Colonic mucosa (tissue), 4 donors: ENCODE results near the gene RRP36. TPM values are rescaled to one million over a fixed set of nuclear protein-coding genes. Genes with fewer than 3 reads are reported as not detected.

Experiments
- DNase-seq: peaks from one replicate; pipeline ENCODE4 v3.0.0-alpha.2; 2020
- H3K27ac ChIP-seq: fragments of 200-600 bp; one replicate; pipeline ENCODE4 v1.8.0; 2021
- H3K27me3 ChIP-seq: fragments of 200-600 bp; one replicate; pipeline ENCODE4 v1.8.0; 2021
- H3K36me3 ChIP-seq: fragments of 200-600 bp; one replicate; pipeline ENCODE4 v1.8.0; 2021
- H3K4me1 ChIP-seq: fragments of 200-600 bp; one replicate; pipeline ENCODE4 v1.8.0; 2021; ENCODE audit warnings: mild to moderate bottlenecking
- H3K4me3 ChIP-seq: fragments of 200-600 bp; one replicate; pipeline ENCODE4 v1.8.0; 2021
- H3K9ac ChIP-seq, 2 donors: one replicate each; pipeline ENCODE4 v1.7.0; 2013; ENCODE audit warnings: control low read depth in 2 of 2, low read depth in 2 of 2, low read length in 2 of 2
- H3K9me3 ChIP-seq: fragments of 200-600 bp; one replicate; pipeline ENCODE4 v1.8.0; 2021
- CTCF ChIP-seq: fragments of 200-600 bp; IDR thresholded peaks from one replicate; pipeline ENCODE4 v1.8.0; 2022; ENCODE audit warnings: antibody characterized with exemption, mild to moderate bottlenecking
- intact Hi-C: fragments of 100-400 bp; cut with DNase I; formaldehyde crosslinking; loops from one replicate; pipeline ENCODE4 v1.14.1; 2022
- total RNA-seq, 2 donors: library from RNA; stranded (reverse); fragmentation: NEBNext Ultra II Directional in 1 of 2; extraction: Animal tissue kit (Norgen Biotek cat#: 25700) in 1 of 2; gene quantifications; one replicate each; pipeline ENCODE4 v1.2.1, GENCODE V29; 2021
- donor health status: healthy.
- donor health status: DM: no; HTN: no; CAD: no.
- donor health status: DM: no; HTN: no; CAD: no.

RRP36 gene
- total RNA-seq, 2 donors from 2014 or later, result 35.5 to 61.4 TPM

GRCh38 chr6:43016176-43016942, 5.1 kb upstream of the RRP36 start:
- Histone ChIP-seq H3K27ac (no peak overlapping the region), H3K9me3 (no peaks in the 10 kb centered on the region), H3K27me3 (no peaks in the 10 kb centered on the region), H3K4me3 (no peak overlapping the region), H3K4me1 (peaks cover 14% of the 10 kb centered on the region), H3K36me3 (no peaks in the 10 kb centered on the region), H3K9ac (no peak overlapping the region)
- no peak for DNase-seq
- intact Hi-C loops, result no loop called here
- no peak for TF ChIP-seq CTCF

DNA sequence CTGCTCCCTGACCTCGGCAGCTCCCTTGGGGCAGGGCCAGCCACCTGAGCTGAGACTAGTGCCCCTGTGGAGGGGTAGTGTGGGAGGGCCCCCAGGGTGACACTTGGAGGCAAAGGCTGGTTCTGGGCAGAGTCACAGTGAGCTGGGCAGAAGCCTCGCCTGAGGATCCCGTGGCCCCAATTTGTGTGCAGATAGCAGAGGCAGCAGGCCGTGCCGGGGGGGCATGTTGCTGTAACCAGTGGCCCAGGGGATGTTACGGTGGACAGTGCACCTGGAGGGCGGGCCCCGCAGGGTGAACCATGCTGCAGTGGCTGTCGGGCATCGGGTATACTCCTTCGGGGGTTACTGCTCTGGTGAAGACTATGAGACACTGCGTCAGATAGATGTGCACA, 4.5 kb upstream of the RRP36 start:
- Histone ChIP-seq H3K36me3 (no peaks in the 10 kb centered on the region), H3K9ac (no peak overlapping the region), H3K4me3 (no peak overlapping the region), H3K4me1 (peaks cover 14% of the 10 kb centered on the region), H3K27ac (no peak overlapping the region), H3K9me3 (no peaks in the 10 kb centered on the region), H3K27me3 (no peaks in the 10 kb centered on the region)
- no peak for DNase-seq
- no peak for TF ChIP-seq CTCF
- intact Hi-C loops, result no loop called here

- Histone ChIP-seq H3K9ac (no peak overlapping the region), H3K27ac (no peak overlapping the region), H3K9me3 (no peaks in the 10 kb centered on the region), H3K36me3 (no peaks in the 10 kb centered on the region), H3K4me3 (no peak overlapping the region), H3K27me3 (no peaks in the 10 kb centered on the region), H3K4me1 (peaks cover 18% of the 10 kb centered on the region)
- intact Hi-C loops, result no loop called here
- TF ChIP-seq CTCF, result no peak
- DNase-seq, result no peak
Measured at GRCh38 chr6:43019152-43019551, 2.3 kb upstream of the RRP36 start.

DNA sequence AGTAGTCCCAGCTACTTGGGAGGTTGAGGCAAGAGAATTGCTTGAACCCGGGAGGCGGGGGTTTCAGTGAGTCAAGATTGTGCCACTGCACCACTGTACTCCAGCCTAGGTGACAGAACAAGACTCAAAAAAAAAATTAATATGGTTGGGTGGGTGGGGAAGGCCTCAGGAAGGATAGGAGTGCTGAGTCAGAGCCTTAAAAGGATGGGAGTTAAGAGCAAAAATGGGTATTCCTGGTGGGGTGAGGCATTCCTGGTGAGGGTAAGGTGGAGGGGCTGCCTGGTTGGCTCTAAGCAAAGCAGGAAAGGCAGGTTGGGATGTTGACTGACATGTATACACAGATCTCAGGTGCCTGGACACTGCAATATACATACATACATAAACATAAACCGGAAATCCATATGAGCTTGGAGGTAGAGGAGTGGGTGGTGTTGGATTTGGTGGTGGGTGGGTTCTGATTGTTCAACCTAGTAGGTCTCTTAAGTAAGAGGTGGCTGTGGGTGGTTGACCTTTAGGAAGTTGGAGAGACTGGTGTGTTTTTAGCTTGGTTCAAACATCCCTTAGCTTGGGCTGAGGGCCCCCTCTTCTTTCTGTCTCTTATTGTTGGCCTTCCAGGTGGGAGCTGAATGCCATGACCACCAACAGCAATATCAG, 1.2 kb upstream of the RRP36 start:
- no peak overlapping the region for H3K4me3 ChIP-seq
- no peaks in the 10 kb centered on the region for H3K9me3 ChIP-seq
- intact Hi-C loops, result no loop called here
- TF ChIP-seq CTCF, result no peak
- no peak overlapping the region for H3K27ac ChIP-seq
- H3K4me1 ChIP-seq, result peaks cover 16% of the 10 kb centered on the region
- DNase-seq, result no peak
- H3K27me3 ChIP-seq, result no peaks in the 10 kb centered on the region
- peaks cover 6% of the 10 kb centered on the region for H3K36me3 ChIP-seq
- no peak overlapping the region for H3K9ac ChIP-seq

DNA sequence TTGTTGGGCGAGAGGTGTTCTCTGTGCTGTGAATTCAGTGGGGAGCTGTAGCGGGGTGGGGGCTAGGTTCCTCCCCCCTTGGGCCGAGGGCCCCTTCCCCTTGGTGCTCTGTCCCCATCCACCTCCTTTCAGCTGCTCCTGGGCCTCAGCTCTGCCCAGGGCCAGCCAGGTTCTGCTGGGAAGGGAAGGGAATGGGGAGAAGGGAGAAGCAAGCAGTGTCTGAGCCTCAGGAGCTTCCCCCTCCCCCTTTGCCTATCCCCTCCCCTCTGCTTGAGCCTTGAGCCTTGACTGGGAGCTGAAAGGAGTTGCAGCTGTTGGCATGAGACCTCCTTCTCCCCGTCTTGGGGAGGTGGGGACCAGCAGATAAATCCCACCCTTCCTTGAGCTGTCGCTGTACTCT, 576 bp upstream of the RRP36 start:
- H3K9ac ChIP-seq, result peak overlapping the region in 1 of 2 donors; percentile 61
- intact Hi-C loops, result no loop called here
- no peak for DNase-seq
- no peak for TF ChIP-seq CTCF
- H3K27me3 ChIP-seq, result no peaks in the 10 kb centered on the region
- H3K9me3 ChIP-seq, result no peaks in the 10 kb centered on the region
- peak overlapping the region; percentile 98 for H3K4me3 ChIP-seq
- peak overlapping the region; percentile 79 for H3K27ac ChIP-seq
- peaks cover 7% of the 10 kb centered on the region for H3K36me3 ChIP-seq
- peaks cover 14% of the 10 kb centered on the region for H3K4me1 ChIP-seq
